ENCODE results near the gene SMAD3.
A peak's percentile ranks its signal among the peaks of the same experiment; 100 is the strongest.
"Not testable (repeated sequence)": the region's sequence is repeated elsewhere in the genome, so short reads cannot be mapped to it uniquely, and the experiment has no call there.

The SMAD3 gene

DNA sequence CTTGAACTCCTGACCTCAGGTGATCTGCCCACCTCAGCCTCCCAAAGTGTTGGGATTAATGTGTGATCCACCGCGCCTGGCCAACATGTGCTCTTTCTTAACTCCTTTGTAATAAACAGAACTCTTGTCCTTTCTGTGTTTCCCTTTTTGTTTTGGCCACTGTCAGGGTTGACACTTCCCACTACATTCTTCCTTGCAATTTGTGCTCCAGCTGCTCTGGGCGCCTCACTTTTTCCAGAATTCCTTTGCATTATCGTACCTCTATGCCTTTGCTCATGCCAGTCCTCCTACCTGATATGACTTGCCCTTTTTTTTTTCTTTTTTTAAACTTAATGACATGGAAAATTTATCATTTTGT is 38.8 kb upstream of the SMAD3 start:
- DNase-seq (ENCODE audit: low spot score): no peak
- in situ Hi-C loops (cut with MboI; ENCODE audit: low pct_unique_long_range_greater_than_20kb, low sequenced_read_pairs, unreplicated experiment): no loop called here
- TF ChIP-seq CTCF (IDR thresholded peaks at IDR 0.05; ENCODE audit: extremely low read depth, insufficient read depth, missing control alignments): no peak

- in situ Hi-C loops (cut with MboI; ENCODE audit: low pct_unique_long_range_greater_than_20kb, low sequenced_read_pairs, unreplicated experiment); DNase-seq (ENCODE audit: low spot score): not testable (repeated sequence)
Observed at GRCh38 chr15:67028440-67028839, 37.0 kb upstream of the SMAD3 start.

GRCh38 chr15:67030036-67030762 is 35.2 kb upstream of the SMAD3 start:
- no peak for TF ChIP-seq CTCF (IDR thresholded peaks at IDR 0.05; ENCODE audit: extremely low read depth, insufficient read depth, missing control alignments)
- no peak for DNase-seq (ENCODE audit: low spot score)
- in situ Hi-C loops (cut with MboI; ENCODE audit: low pct_unique_long_range_greater_than_20kb, low sequenced_read_pairs, unreplicated experiment): no loop called here

DNA sequence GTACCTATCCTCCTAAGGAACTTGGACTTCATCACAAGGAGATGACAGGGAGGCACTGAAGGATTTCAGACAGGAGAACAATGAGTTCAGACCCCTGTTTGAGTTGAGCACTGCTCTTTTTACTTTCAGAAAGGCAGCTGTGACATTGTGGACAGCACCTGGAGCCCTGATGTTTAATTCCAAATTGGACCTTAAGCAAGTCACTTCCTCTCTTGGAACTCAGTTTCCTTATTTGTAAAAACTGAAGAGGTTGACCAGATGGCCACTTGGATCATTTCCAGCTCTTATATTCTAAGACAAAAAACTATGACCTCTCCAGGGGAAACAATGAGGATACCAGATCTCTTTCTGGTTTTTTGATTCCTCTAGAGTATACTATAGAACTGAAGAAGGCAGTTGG is 34.1 kb upstream of the SMAD3 start:
- in situ Hi-C loops (cut with MboI; ENCODE audit: low pct_unique_long_range_greater_than_20kb, low sequenced_read_pairs, unreplicated experiment): no loop called here
- DNase-seq (ENCODE audit: low spot score): no peak
- no peak for TF ChIP-seq CTCF (IDR thresholded peaks at IDR 0.05; ENCODE audit: extremely low read depth, insufficient read depth, missing control alignments)

DNA sequence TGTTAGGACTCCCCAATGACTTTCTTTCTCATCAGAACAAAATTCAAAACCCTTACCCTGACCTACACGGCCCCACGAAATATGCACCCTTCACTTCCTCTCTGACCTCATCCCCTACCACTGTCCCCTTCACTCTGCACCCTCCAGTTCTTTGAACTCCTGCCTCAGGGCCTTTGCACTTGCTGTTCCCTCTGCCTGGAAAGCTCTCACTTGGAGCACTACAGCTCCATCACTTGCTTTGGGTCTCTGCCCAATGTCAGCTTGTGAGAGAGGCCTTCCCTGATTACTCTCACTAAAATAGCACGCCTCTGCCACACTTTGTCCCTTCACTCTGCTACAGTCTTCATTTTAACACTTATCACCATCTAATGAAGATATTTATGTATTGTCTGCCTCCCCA is 32.8 kb upstream of the SMAD3 start:
- DNase-seq (ENCODE audit: low spot score): no peak
- in situ Hi-C loops (cut with MboI; ENCODE audit: low pct_unique_long_range_greater_than_20kb, low sequenced_read_pairs, unreplicated experiment): no loop called here
- no peak for TF ChIP-seq CTCF (IDR thresholded peaks at IDR 0.05; ENCODE audit: extremely low read depth, insufficient read depth, missing control alignments)

DNA sequence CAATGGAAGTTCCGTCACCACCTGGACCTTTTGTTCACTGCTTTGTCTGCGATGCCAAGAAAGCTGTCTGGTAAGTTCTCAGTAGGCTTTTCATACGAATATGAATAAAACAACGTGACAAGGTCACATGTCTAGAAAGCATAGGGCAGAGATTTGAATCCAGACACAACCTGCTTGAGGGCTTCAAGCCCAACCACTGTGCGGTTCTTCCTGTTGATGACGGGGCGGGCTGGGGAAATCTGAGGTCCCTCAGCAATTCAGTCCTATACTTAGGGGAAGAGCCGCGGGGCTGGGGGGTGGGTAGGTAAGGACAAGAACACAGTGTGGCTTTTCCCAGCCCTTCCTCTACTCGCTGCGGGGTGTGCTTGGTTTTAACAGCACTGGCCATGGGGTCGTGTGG is 32.4 kb upstream of the SMAD3 start:
- no peak for DNase-seq (ENCODE audit: low spot score)
- in situ Hi-C loops (cut with MboI; ENCODE audit: low pct_unique_long_range_greater_than_20kb, low sequenced_read_pairs, unreplicated experiment): no loop called here
- no peak for TF ChIP-seq CTCF (IDR thresholded peaks at IDR 0.05; ENCODE audit: extremely low read depth, insufficient read depth, missing control alignments)

DNA sequence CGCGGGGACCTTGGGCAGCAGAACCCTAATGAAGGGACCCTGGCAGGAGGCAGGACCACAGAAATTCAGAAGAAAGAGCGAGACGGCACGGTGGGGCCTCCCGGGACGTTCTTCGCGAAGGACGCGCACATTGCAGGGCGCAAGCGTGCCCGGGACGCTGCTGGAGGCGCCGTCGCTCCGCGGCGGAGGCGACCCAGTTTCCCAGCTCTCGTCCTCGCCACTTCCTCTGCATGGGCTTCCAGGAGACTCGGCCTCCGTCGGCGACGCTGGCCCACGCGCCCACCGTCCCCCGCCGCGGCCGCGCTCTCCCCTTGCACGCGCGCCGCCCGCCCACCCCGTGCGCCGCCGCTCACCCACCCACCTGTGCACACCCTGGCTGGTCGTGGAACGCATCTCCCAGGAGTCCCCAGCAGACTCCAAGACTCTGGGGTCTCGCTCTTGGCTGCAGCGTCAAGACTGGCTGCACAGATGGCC is 31.8 kb upstream of the SMAD3 start:
- TF ChIP-seq CTCF (IDR thresholded peaks at IDR 0.05; ENCODE audit: extremely low read depth, insufficient read depth, missing control alignments): peak; percentile 35
- no peak for DNase-seq (ENCODE audit: low spot score)
- in situ Hi-C loops (cut with MboI; ENCODE audit: low pct_unique_long_range_greater_than_20kb, low sequenced_read_pairs, unreplicated experiment): no loop called here
